Neural cell (in vitro differentiated cells): ENCODE data around the gene MAB21L3. TPM values are rescaled to one million over a fixed set of nuclear protein-coding genes. Genes with fewer than 3 reads are reported as not detected.

Experiments
- H2AFZ ChIP-seq: fragments of 200-600, 300-800 bp; sonication (generic), shearing (Covaris generic); 2 replicates; pipeline ENCODE4 v1.6.0; 2014; ENCODE audit warnings: low read depth, mild to moderate bottlenecking, antibody characterized with exemption, low read length, moderate library complexity
- H3F3A ChIP-seq: fragments of 200-600 bp; shearing (Covaris generic); 2 replicates; pipeline ENCODE4 v1.6.1; 2016; ENCODE audit warnings: mild to moderate bottlenecking, moderate library complexity, mixed read lengths, antibody characterized with exemption, low read length; ENCODE audit not compliant: insufficient read depth, poor library complexity, severe bottlenecking
- H3K27ac ChIP-seq: fragments of 200-600, 300-800 bp; sonication (generic), shearing (Covaris generic); 2 replicates; pipeline ENCODE4 v1.5.1; 2014; ENCODE audit warnings: mild to moderate bottlenecking, low read length, moderate library complexity
- H3K27me3 ChIP-seq: fragments of 300-800, 200-600 bp; sonication (generic), shearing (Covaris generic); 2 replicates; pipeline ENCODE4 v1.6.0; 2014; ENCODE audit warnings: mild to moderate bottlenecking, low read depth, low read length, moderate library complexity; ENCODE audit not compliant: insufficient read depth
- H3K36me3 ChIP-seq: fragments of 300-800, 200-600 bp; sonication (generic), shearing (Covaris generic); 2 replicates; pipeline ENCODE4 v1.5.1; 2014; ENCODE audit warnings: mild to moderate bottlenecking, antibody characterized with exemption, low read length, moderate library complexity; ENCODE audit not compliant: insufficient read depth
- H3K4me2 ChIP-seq: fragments of 300-800, 200-600 bp; sonication (generic), shearing (Covaris generic); 2 replicates; pipeline ENCODE4 v1.6.0; 2014; ENCODE audit warnings: mild to moderate bottlenecking, low read length
- H3K4me3 ChIP-seq: fragments of 300-800, 200-600 bp; sonication (generic), shearing (Covaris generic); 2 replicates; pipeline ENCODE4 v1.5.1; 2014; ENCODE audit warnings: mild to moderate bottlenecking, low read length, moderate library complexity
- H3K79me2 ChIP-seq: fragments of 200-600 bp; shearing (Covaris generic); replicated peaks from 2 replicates; pipeline ENCODE4 v1.6.0; 2014; ENCODE audit warnings: mild to moderate bottlenecking, low read length, moderate library complexity; ENCODE audit not compliant: insufficient read depth
- H3K9ac ChIP-seq: fragments of 300-800, 200-600 bp; sonication (generic), shearing (Covaris generic); 2 replicates; pipeline ENCODE4 v1.6.1; 2016; ENCODE audit warnings: mild to moderate bottlenecking, low read length, mixed read lengths
- H3K9me2 ChIP-seq: fragments of 200-600 bp; shearing (Covaris generic); 2 replicates; pipeline ENCODE4 v1.6.1; 2016; ENCODE audit warnings: mild to moderate bottlenecking, low read length, mixed read lengths; ENCODE audit not compliant: insufficient read depth
- H3K9me3 ChIP-seq: fragments of 200-600, 300-800 bp; sonication (generic), shearing (Covaris generic); 2 replicates; pipeline ENCODE4 v1.6.1; 2016; ENCODE audit warnings: mild to moderate bottlenecking, mixed run types, low read length, moderate library complexity, mixed read lengths
- H4K20me1 ChIP-seq: fragments of 200-600 bp; shearing (Covaris generic); 2 replicates; pipeline ENCODE4 v1.6.1; 2016; ENCODE audit warnings: mild to moderate bottlenecking, mixed run types; ENCODE audit not compliant: insufficient read depth
- EP300 ChIP-seq: fragments of 450-650 bp; conservative IDR thresholded peaks from 2 replicates; pipeline ENCODE4 v1.6.1; 2014; ENCODE audit warnings: antibody characterized with exemption, mild to moderate bottlenecking, moderate library complexity; ENCODE audit not compliant: poor library complexity, severe bottlenecking
- EZH2 ChIP-seq: fragments of 200-600, 300-800 bp; shearing (Covaris generic), sonication (generic); IDR thresholded peaks from 2 replicates; pipeline ENCODE4 v1.6.1; 2014; ENCODE audit warnings: antibody characterized with exemption, low read length, borderline replicate concordance, mild to moderate bottlenecking; ENCODE audit not compliant: insufficient read depth, poor library complexity, severe bottlenecking
- MXI1 ChIP-seq: fragments of 450-650 bp; conservative IDR thresholded peaks from 2 replicates; pipeline ENCODE4 v1.6.1; 2014; ENCODE audit warnings: antibody characterized with exemption, mild to moderate bottlenecking; ENCODE audit not compliant: poor library complexity, severe bottlenecking
- POLR2AphosphoS5 ChIP-seq: IDR thresholded peaks from 2 replicates; pipeline ENCODE4 v1.6.1; 2012
- RAD21 ChIP-seq: fragments of 450-650 bp; conservative IDR thresholded peaks from 2 replicates; pipeline ENCODE4 v1.6.1; 2014; ENCODE audit warnings: antibody characterized with exemption, mild to moderate bottlenecking, moderate library complexity
- SMC3 ChIP-seq: fragments of 450-650 bp; conservative IDR thresholded peaks from 2 replicates; pipeline ENCODE4 v1.6.1; 2014; ENCODE audit warnings: antibody characterized with exemption, mild to moderate bottlenecking, moderate library complexity; ENCODE audit not compliant: poor library complexity
- TAF1 ChIP-seq: IDR thresholded peaks from 2 replicates; pipeline ENCODE4 v1.6.1; 2012; ENCODE audit warnings: low read depth
- polyA plus RNA-seq: library from polyadenylated mRNA; depleted of rRNA; stranded (reverse); fragments of >200 nt; gene quantifications from 2 replicates; pipeline ENCODE4 v1.2.3, GENCODE V29; 2014
- TF ChIP-seq, protein P1 (sequence below): fragments of 450-650 bp; IDR thresholded peaks from 2 replicates; pipeline ENCODE4 v1.5.1; 2014; ENCODE audit warnings: antibody characterized with exemption, mild to moderate bottlenecking, moderate library complexity; ENCODE audit not compliant: poor library complexity, severe bottlenecking
- TF ChIP-seq, protein P2 (sequence below): IDR thresholded peaks from 2 replicates; pipeline ENCODE4 v1.6.1; 2012; ENCODE audit warnings: borderline replicate concordance

Gene MAB21L3
- polyA plus RNA-seq, 1 donor from 2014 or later = not detected

DNA sequence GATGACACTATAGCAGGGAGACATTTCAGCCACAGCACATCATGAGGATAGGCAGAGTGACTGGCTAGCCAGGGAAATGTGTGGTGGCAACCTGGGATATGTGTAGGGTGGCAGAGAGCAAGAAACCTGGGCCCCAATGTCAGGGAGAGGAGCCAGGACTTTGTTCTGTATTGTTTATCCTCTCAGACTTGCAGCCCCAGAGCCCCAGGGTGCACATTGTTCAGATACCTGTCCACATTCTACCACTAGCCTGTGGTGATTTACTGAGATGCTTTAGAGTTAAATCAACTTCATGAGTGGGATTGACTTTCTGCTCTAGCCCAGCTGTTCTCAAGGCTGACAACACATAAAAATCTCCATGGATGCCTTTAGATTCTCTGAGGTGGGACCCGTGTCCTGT, 61.5 kb downstream of the MAB21L3 start:
- Histone ChIP-seq H3K36me3 (no peaks in the 10 kb centered on the region), H4K20me1 (no peaks in the 10 kb centered on the region), H3F3A (no peaks in the 10 kb centered on the region), H2AFZ (no peak overlapping the region), H3K9me2 (no peaks in the 10 kb centered on the region), H3K79me2 (no peaks in the 10 kb centered on the region), H3K4me2 (no peak overlapping the region), H3K9ac (no peak overlapping the region), H3K4me3 (no peak overlapping the region), H3K27ac (no peak overlapping the region), H3K27me3 (peaks cover 9% of the 10 kb centered on the region), H3K9me3 (no peaks in the 10 kb centered on the region)
- no peak for TF ChIP-seq POLR2AphosphoS5
- TF ChIP-seq, protein P1, sequence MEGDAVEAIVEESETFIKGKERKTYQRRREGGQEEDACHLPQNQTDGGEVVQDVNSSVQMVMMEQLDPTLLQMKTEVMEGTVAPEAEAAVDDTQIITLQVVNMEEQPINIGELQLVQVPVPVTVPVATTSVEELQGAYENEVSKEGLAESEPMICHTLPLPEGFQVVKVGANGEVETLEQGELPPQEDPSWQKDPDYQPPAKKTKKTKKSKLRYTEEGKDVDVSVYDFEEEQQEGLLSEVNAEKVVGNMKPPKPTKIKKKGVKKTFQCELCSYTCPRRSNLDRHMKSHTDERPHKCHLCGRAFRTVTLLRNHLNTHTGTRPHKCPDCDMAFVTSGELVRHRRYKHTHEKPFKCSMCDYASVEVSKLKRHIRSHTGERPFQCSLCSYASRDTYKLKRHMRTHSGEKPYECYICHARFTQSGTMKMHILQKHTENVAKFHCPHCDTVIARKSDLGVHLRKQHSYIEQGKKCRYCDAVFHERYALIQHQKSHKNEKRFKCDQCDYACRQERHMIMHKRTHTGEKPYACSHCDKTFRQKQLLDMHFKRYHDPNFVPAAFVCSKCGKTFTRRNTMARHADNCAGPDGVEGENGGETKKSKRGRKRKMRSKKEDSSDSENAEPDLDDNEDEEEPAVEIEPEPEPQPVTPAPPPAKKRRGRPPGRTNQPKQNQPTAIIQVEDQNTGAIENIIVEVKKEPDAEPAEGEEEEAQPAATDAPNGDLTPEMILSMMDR = no peak
- no peak for TF ChIP-seq EP300
- TF ChIP-seq SMC3 = no peak
- TF ChIP-seq EZH2 = no peak
- TF ChIP-seq MXI1 = no peak
- TF ChIP-seq TAF1 = no peak
- TF ChIP-seq RAD21 = no peak
- TF ChIP-seq, protein P2, sequence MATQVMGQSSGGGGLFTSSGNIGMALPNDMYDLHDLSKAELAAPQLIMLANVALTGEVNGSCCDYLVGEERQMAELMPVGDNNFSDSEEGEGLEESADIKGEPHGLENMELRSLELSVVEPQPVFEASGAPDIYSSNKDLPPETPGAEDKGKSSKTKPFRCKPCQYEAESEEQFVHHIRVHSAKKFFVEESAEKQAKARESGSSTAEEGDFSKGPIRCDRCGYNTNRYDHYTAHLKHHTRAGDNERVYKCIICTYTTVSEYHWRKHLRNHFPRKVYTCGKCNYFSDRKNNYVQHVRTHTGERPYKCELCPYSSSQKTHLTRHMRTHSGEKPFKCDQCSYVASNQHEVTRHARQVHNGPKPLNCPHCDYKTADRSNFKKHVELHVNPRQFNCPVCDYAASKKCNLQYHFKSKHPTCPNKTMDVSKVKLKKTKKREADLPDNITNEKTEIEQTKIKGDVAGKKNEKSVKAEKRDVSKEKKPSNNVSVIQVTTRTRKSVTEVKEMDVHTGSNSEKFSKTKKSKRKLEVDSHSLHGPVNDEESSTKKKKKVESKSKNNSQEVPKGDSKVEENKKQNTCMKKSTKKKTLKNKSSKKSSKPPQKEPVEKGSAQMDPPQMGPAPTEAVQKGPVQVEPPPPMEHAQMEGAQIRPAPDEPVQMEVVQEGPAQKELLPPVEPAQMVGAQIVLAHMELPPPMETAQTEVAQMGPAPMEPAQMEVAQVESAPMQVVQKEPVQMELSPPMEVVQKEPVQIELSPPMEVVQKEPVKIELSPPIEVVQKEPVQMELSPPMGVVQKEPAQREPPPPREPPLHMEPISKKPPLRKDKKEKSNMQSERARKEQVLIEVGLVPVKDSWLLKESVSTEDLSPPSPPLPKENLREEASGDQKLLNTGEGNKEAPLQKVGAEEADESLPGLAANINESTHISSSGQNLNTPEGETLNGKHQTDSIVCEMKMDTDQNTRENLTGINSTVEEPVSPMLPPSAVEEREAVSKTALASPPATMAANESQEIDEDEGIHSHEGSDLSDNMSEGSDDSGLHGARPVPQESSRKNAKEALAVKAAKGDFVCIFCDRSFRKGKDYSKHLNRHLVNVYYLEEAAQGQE = no peak

DNA sequence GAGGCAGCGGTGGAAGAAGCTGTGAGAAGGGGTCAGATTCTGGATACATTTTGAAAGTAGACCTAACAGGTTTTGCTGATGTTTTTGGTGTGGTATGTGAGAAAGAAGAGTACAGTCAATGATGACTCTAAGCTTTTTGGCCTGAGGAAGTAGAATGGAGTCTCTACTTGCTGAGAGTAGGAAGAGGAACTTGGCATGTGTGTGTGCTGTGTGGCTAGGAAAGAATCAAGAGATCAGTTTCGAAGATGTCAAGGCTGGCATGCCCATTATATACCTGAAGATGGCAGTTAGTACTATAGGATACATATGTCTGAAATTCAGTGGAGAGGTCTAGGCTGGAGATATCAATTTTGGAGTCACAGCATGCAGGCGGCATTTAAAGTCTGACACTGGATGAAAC, 64.4 kb downstream of the MAB21L3 start:
- TF ChIP-seq POLR2AphosphoS5 (no peak), RAD21 (no peak), MXI1 (no peak), EP300 (no peak), SMC3 (no peak), TAF1 (no peak), EZH2 (no peak)
- TF ChIP-seq, protein P2 = no peak
- TF ChIP-seq, protein P1 = no peak
- H3K27me3 ChIP-seq = no peaks in the 10 kb centered on the region
- H3K9me3 ChIP-seq = no peaks in the 10 kb centered on the region
- H3K4me2 ChIP-seq = no peak overlapping the region
- H3K9me2 ChIP-seq = no peaks in the 10 kb centered on the region
- H3K9ac ChIP-seq = no peak overlapping the region
- H3K79me2 ChIP-seq = no peaks in the 10 kb centered on the region
- no peaks in the 10 kb centered on the region for H4K20me1 ChIP-seq
- no peaks in the 10 kb centered on the region for H3K36me3 ChIP-seq
- H3K27ac ChIP-seq = no peak overlapping the region
- no peak overlapping the region for H2AFZ ChIP-seq
- H3F3A ChIP-seq = no peaks in the 10 kb centered on the region
- no peak overlapping the region for H3K4me3 ChIP-seq
